Fibroblast of skin of left biceps (primary cell): ENCODE data around the gene LRRTM3.

Experiments used
- DNase-seq, 2 experiments: peaks; one replicate each; pipeline ENCODE4 v3.0.0-alpha.2; 2013; ENCODE audit warnings: low read depth in 2 of 2

LRRTM3 gene

GRCh38 chr10:66925896-66926715 is at the start of gene LRRTM3:
TSS of gene LRRTM3 (plus strand) at chr10:66926036.
- peak; percentile 53 to 56 for DNase-seq

GRCh38 chr10:66877361-66877760 is 48.5 kb upstream of the LRRTM3 start:
- no peak for DNase-seq

- DNase-seq: no peak
Measured at GRCh38 chr10:66880292-66880691, 45.5 kb upstream of the LRRTM3 start.

DNA sequence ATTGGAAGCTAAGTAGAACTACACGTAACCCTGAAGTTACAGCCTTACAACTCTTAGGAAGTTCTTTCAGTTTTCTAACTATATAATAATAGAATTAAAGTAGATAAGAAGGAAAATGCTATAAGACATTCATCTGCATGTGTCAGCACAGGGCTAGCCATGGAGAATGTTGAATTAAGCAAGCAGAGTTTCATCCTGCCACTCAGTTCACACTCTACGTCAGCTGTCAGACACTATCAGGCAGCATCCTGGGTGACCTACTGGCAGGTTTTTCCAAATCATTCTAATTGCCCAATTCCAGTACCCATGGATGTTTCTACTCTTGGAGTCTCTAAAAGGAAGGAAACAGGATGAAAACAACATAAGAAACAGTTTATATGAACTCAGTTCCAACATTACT is 45.0 kb upstream of the LRRTM3 start:
- no peak for DNase-seq

DNA sequence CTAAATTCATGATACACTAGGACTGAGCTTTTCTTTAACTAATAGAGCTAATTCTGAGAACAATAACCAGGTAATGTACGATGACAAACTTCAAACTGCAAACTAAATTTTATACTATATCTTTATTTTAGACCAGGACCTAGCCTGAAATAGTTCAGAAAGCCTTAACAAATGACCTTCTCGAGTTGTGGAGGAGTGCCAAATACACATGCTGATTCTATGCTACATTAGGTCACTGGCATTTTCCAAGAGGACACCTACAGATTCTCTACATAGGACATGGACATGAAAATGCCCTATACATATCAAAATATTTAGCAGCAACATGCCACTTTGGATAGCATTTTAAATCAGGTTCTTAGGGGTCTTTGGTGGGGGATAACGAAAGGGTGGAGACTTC is 44.0 kb upstream of the LRRTM3 start:
- no peak for DNase-seq

- DNase-seq: no peak
Measured at GRCh38 chr10:66882271-66882670, 43.6 kb upstream of the LRRTM3 start.

GRCh38 chr10:66886848-66887247 is 39.0 kb upstream of the LRRTM3 start:
- DNase-seq: no peak

- no peak for DNase-seq
Measured at GRCh38 chr10:66888237-66888636, 37.6 kb upstream of the LRRTM3 start.

DNA sequence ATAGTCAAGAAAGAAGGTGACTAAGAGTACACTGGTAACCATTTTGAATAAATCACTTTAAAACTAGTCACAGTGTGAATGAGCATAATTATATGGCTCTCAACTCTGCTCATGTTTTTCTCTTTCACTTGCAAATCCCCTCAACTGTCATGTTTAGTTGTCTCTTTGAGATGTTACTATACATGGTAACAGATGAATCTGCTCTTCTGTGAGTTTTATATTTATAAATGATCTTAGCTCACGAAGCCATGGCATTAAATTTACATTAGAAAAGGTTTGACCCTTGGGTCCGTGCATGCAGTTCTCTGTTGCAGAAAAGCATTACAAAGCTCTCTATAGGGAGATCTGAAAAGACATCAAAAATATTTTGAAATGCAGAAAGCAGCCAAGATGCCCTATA is 33.0 kb upstream of the LRRTM3 start:
- no peak for DNase-seq

- no peak for DNase-seq
Measured at GRCh38 chr10:66910671-66911070, 15.2 kb upstream of the LRRTM3 start.

DNA sequence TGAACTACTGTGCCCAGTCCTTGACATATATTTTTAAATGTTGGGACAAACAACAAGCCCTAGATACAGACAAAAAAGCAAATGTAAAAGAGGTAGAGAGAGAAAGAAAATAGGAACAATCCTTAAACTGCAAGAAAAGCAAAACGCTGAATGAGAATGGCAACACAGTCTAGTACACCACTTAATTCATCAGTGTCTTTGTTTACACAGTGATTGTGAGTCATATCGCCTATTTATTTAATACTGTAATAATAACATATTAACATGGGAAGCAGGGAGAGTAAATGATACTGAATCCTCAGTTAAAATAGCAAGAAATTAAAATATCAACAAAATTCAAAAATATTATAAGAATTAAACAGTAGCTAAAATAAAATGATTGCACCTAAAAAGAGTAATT is 9.8 kb upstream of the LRRTM3 start:
- DNase-seq: no peak

DNA sequence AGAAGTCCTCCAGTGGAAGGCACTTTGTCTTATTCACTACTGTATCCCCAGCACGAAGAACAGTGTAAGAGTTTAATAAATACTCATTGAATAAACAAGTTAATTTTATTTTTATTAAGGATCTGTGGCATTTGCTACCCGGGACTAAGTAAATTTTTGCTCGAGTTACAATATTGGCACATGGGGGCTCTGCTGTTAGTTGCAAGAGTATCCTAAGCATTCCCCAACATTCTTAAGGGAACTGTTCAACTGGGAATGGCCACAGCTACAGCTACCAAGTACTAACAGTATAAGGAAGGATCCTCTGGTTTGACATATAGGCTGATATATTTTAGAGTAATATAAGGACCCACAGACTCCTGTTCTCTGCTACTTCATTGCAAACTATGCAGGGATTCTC is 8.7 kb upstream of the LRRTM3 start:
- no peak for DNase-seq

DNA sequence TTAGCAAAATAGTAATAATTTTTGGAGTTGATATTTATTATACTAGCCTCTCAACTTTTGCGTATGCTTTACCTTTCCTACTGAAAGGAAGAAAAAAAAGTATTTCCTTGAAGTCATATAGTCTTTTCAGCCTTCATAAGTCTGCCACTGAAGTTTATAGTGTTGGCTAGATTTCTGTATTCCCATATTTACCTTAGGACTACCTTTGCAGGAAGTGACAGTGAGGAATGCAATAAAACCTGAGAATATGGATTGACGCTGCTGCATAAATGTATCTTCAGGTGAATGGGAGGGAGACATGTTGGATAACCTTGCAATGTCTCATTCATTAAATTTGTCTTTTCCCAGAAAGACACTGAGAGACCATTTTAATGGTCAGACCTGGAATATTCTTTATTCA is 6.6 kb upstream of the LRRTM3 start:
- no peak for DNase-seq

- no peak for DNase-seq
Measured at GRCh38 chr10:66924674-66925345, 1.0 kb upstream of the LRRTM3 start.

- no peak for DNase-seq
Measured at GRCh38 chr10:66925373-66925772, 463 bp upstream of the LRRTM3 start.

DNA sequence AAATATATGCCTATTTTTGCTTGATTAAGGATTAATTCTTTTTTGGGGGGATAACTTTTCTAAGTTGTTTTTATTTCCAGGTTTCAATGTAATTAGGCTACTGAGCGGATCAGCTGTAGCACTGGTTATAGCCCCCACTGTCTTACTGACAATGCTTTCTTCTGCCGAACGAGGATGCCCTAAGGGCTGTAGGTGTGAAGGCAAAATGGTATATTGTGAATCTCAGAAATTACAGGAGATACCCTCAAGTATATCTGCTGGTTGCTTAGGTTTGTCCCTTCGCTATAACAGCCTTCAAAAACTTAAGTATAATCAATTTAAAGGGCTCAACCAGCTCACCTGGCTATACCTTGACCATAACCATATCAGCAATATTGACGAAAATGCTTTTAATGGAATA is 1.0 kb downstream of the LRRTM3 start:
- DNase-seq: no peak

DNA sequence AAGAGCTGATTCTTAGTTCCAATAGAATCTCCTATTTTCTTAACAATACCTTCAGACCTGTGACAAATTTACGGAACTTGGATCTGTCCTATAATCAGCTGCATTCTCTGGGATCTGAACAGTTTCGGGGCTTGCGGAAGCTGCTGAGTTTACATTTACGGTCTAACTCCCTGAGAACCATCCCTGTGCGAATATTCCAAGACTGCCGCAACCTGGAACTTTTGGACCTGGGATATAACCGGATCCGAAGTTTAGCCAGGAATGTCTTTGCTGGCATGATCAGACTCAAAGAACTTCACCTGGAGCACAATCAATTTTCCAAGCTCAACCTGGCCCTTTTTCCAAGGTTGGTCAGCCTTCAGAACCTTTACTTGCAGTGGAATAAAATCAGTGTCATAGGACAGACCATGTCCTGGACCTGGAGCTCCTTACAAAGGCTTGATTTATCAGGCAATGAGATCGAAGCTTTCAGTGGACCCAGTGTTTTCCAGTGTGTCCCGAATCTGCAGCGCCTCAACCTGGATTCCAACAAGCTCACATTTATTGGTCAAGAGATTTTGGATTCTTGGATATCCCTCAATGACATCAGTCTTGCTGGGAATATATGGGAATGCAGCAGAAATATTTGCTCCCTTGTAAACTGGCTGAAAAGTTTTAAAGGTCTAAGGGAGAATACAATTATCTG is 1.6 kb downstream of the LRRTM3 start:
- no peak for DNase-seq

DNA sequence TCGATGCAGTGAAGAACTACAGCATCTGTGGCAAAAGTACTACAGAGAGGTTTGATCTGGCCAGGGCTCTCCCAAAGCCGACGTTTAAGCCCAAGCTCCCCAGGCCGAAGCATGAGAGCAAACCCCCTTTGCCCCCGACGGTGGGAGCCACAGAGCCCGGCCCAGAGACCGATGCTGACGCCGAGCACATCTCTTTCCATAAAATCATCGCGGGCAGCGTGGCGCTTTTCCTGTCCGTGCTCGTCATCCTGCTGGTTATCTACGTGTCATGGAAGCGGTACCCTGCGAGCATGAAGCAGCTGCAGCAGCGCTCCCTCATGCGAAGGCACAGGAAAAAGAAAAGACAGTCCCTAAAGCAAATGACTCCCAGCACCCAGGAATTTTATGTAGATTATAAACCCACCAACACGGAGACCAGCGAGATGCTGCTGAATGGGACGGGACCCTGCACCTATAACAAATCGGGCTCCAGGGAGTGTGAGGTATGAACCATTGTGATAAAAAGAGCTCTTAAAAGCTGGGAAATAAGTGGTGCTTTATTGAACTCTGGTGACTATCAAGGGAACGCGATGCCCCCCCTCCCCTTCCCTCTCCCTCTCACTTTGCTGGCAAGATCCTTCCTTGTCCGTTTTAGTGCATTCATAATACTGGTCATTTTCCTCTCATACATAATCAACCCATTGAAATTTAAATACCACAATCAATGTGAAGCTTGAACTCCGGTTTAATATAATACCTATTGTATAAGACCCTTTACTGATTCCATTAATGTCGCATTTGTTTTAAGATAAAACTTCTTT is 2.3 kb downstream of the LRRTM3 start:
- no peak for DNase-seq

GRCh38 chr10:66928776-66929175 is 2.9 kb downstream of the LRRTM3 start:
- DNase-seq: no peak

- no peak for DNase-seq
Measured at GRCh38 chr10:66929375-66929774, 3.5 kb downstream of the LRRTM3 start.

GRCh38 chr10:66931340-66931948 is 5.6 kb downstream of the LRRTM3 start:
- peak; percentile 36 to 39 for DNase-seq

- DNase-seq: no peak
Measured at GRCh38 chr10:66931949-66932343, 6.1 kb downstream of the LRRTM3 start.
